ENCODE data around the gene TMEM273. TPM values are rescaled to one million over a fixed set of nuclear protein-coding genes. Genes with fewer than 3 reads are reported as not detected.
A peak's percentile ranks its signal among the peaks of the same experiment; 100 is the strongest.

TMEM273 gene
- total and polyA plus RNA-seq, 9 donors, result 1.5 to 25.2 (median 5.0) TPM

DNA sequence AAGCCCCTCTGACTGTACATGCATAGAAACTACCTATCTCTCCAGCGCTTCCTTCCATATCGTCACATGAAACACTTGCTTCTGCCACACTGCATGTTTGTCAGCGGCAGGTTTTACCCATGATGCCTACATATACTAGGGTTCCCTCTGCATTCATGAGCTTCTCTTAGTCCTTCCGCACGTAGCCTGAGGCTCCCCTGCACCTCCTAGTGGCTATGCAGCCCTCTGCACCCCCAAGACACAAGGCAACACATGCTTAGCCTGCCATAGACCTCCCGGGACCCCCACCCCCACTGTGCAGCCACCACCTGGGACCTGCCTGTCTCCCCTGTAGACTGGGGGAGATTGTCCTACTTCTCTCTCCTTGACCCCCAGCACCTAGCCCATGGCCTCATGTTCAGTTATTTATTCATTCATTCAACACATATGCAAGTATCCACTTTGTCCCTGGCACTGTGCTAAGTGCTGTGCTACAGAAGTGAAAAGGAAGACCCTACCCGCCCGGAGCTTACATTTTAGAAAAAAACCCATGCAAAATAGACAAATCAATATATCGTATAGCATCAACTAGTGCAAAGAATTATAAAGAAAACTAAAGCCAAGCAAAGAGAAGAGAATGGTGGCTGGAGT lies 23.5 kb downstream of the TMEM273 start:
- no peak for TF ChIP-seq EP300 (IDR thresholded peaks at IDR 0.05)
- TF ChIP-seq, protein P1, sequence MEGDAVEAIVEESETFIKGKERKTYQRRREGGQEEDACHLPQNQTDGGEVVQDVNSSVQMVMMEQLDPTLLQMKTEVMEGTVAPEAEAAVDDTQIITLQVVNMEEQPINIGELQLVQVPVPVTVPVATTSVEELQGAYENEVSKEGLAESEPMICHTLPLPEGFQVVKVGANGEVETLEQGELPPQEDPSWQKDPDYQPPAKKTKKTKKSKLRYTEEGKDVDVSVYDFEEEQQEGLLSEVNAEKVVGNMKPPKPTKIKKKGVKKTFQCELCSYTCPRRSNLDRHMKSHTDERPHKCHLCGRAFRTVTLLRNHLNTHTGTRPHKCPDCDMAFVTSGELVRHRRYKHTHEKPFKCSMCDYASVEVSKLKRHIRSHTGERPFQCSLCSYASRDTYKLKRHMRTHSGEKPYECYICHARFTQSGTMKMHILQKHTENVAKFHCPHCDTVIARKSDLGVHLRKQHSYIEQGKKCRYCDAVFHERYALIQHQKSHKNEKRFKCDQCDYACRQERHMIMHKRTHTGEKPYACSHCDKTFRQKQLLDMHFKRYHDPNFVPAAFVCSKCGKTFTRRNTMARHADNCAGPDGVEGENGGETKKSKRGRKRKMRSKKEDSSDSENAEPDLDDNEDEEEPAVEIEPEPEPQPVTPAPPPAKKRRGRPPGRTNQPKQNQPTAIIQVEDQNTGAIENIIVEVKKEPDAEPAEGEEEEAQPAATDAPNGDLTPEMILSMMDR (IDR thresholded peaks at IDR 0.05), result peak in 2 of 3 donors; percentile 34 to 45
- no peaks in the 10 kb centered on the region for H3K36me3 ChIP-seq
- no peaks in the 10 kb centered on the region for H3K4me1 ChIP-seq (ENCODE audit: insufficient read depth)
- intact Hi-C loops (cut with DNase I), result loop anchor here in 2 of 4 donors (5.0 kb wide), 1 partner anchor 182 kb away; no protein-coding TSS in a partner anchor
- 63 to 66% (median 65%) methylated on average over 9 of the region's 9 CpGs for WGBS, 3 donors
- H3K27me3 ChIP-seq, result no peaks in the 10 kb centered on the region
- no peak overlapping the region for H3K4me3 ChIP-seq
- no peaks in the 10 kb centered on the region for H3K9me3 ChIP-seq
- DNase-seq, result peak in 4 of 5 donors; percentile 35 to 55 (median 42)
- H3K27ac ChIP-seq, result no peak overlapping the region

DNA sequence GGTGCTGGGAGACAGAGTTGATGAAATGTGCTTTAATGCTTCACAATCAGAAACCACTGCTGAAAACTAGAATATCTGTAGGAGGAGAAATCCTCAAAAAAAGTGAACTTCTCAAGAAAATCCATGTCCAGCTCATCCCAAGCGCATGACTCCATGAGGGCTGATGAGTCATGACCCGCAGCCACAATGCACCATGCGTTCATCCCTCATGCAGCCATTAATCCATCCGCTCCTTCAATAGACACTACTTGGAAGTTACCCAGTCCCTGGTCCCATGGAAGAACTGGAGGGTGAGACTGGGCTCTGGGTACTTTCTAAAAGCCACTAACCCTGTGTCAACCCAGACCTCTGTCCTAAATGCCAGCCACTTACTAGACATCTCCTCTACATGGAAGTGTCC lies 24.4 kb downstream of the TMEM273 start:
- H3K27ac ChIP-seq, result no peak overlapping the region
- intact Hi-C loops (cut with DNase I), result loop anchor here in 2 of 4 donors (5.0 kb wide), 1 partner anchor 181 kb away; no protein-coding TSS in a partner anchor
- no peaks in the 10 kb centered on the region for H3K4me1 ChIP-seq (ENCODE audit: insufficient read depth)
- DNase-seq, result no peak
- no peaks in the 10 kb centered on the region for H3K27me3 ChIP-seq
- WGBS, 3 donors, result 88 to 95% (median 94%) methylated on average over 4 of the region's 4 CpGs
- H3K36me3 ChIP-seq, result no peaks in the 10 kb centered on the region
- no peaks in the 10 kb centered on the region for H3K9me3 ChIP-seq
- TF ChIP-seq EP300 (IDR thresholded peaks at IDR 0.05) (no peak), POLR2A (IDR thresholded peaks at IDR 0.05) (no peak)
- TF ChIP-seq, protein P1 (IDR thresholded peaks at IDR 0.05), result no peak
- H3K4me3 ChIP-seq, result no peak overlapping the region

DNA sequence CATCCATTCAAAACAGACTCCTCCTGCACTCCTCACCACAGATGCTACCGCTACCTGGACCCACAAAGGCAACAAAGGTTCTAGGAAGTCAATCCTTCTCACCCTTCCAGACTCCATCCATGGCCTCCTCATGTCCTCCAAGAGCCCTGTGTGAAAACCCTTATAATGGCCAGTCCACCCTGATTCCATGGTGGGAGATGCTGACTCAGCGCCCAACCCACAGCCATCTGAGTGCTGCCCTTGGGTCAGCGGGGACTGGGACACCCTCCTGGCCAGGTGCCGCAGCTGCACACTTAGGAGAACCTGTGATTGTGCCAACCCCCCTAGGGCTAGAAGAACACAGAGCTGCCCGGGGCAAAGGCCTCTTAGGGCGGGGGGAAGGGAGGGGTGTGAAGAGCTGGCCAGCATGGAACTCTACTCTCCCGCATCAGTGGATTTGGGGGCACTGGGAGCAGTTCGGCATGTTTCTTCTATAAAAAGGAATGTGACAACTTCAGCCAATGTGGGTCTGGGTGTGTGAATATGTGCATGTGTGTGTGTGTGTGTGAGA lies 25.4 kb downstream of the TMEM273 start:
- no peaks in the 10 kb centered on the region for H3K36me3 ChIP-seq
- no peak for DNase-seq
- H3K4me1 ChIP-seq (ENCODE audit: insufficient read depth), result no peaks in the 10 kb centered on the region
- H3K9me3 ChIP-seq, result no peaks in the 10 kb centered on the region
- no peak overlapping the region for H3K4me3 ChIP-seq
- intact Hi-C loops (cut with DNase I), result loop anchor here in 2 of 4 donors (5.0 kb wide), 1 partner anchor 181 kb away; no protein-coding TSS in a partner anchor
- no peaks in the 10 kb centered on the region for H3K27me3 ChIP-seq
- TF ChIP-seq, protein P1 (IDR thresholded peaks at IDR 0.05), result no peak
- TF ChIP-seq EP300 (IDR thresholded peaks at IDR 0.05) (no peak), POLR2A (IDR thresholded peaks at IDR 0.05) (no peak)
- WGBS, 3 donors, result 85 to 89% (median 86%) methylated on average over 8 of the region's 8 CpGs
- H3K27ac ChIP-seq, result no peak overlapping the region

DNA sequence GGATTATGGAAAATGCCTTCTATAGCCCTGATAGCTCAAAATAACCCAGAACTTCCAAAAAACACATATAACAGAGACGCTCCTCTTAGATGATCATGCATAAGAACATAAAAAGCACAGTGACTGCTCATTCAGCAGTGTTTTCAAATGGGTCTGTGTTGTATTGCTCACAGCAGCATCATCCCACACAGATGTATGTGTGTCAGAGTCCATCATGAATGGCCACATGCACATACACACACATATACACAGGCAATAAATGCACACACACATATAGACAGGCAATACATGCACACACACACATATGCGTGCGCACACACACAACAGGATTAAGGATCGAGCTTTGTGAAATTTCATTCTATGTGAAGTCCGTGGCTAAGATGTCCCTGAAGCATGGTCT lies 26.1 kb downstream of the TMEM273 start:
- no peak for DNase-seq
- H3K9me3 ChIP-seq, result no peaks in the 10 kb centered on the region
- no peak overlapping the region for H3K4me3 ChIP-seq
- TF ChIP-seq POLR2A (IDR thresholded peaks at IDR 0.05), result no peak
- TF ChIP-seq, protein P1 (IDR thresholded peaks at IDR 0.05), result no peak
- TF ChIP-seq EP300 (IDR thresholded peaks at IDR 0.05), result no peak
- H3K27me3 ChIP-seq, result no peaks in the 10 kb centered on the region
- no peak overlapping the region for H3K27ac ChIP-seq
- intact Hi-C loops (cut with DNase I), result loop anchor here in 2 of 4 donors (5.0 kb wide), 1 partner anchor 180 kb away; no protein-coding TSS in a partner anchor
- no peaks in the 10 kb centered on the region for H3K36me3 ChIP-seq
- WGBS, 3 donors, result 71 to 86% (median 72%) methylated on average over 5 of the region's 5 CpGs
- no peaks in the 10 kb centered on the region for H3K4me1 ChIP-seq (ENCODE audit: insufficient read depth)

All from ovary (tissue), 9 donors.